GM12878 (cell line): Measurements from ENCODE around the gene PSMD14. TPM values are rescaled to one million over a fixed set of nuclear protein-coding genes. Genes with fewer than 3 reads are reported as not detected.

Experiments
- ATAC-seq: fragments of 200-7000 bp; cut with Tn5 transposase; 3 replicates; pipeline ENCODE4 v1.9.1; 2020; ENCODE audit warnings: mild to moderate bottlenecking, moderate library complexity
- BruUV-seq: library from RNA; stranded (reverse); fragments of 400-500 nt; replicated peaks from 2 replicates; lab custom pipeline; 2021; lab: Mats Ljungman, UMichigan
- CTCF ChIA-PET: fragments of 300-600 bp; sonication (Branson Sonifier 250); formaldehyde crosslinking; extraction: SDS; loops from one replicate; lab custom pipeline; 2021; ENCODE audit warnings: inconsistent platforms; lab: Yijun Ruan, JAX
- POLR2A ChIA-PET: fragments of 350-600 bp; formaldehyde crosslinking; extraction: SDS; loops from one replicate; lab custom pipeline; 2021; ENCODE audit warnings: inconsistent platforms; lab: Charles Lee
- RAD21 ChIA-PET: fragments of 300-600 bp; sonication (Branson Sonifier 250); formaldehyde crosslinking; loops from one replicate; lab custom pipeline; 2023; ENCODE audit warnings: antibody characterized with exemption; ENCODE audit not compliant: unreplicated experiment; lab: Charles Lee
- SMC1A ChIA-PET: fragments of 300-600 bp; sonication (Branson Sonifier 250); formaldehyde crosslinking; loops from one replicate; lab custom pipeline; 2023; ENCODE audit not compliant: unreplicated experiment, uncharacterized antibody; lab: Charles Lee
- DNase-seq: peaks from one replicate; pipeline ENCODE4 v3.0.0-alpha.2; 2011; ENCODE audit warnings: low read depth, low spot score
- FAIRE-seq: peaks from 3 replicates; lab custom pipeline; 2011; peaks lifted over from hg19 to GRCh38; lab: Jason Lieb, UNC
- H2AFZ ChIP-seq: 2 replicates; pipeline ENCODE4 v1.6.0; 2011; ENCODE audit warnings: low read depth, low read length, control low read depth; ENCODE audit not compliant: control insufficient read depth
- H3K27ac ChIP-seq: 2 replicates; pipeline ENCODE4 v1.5.1; 2011; ENCODE audit warnings: control low read depth; ENCODE audit not compliant: control insufficient read depth, insufficient read depth
- H3K27me3 ChIP-seq, 2 experiments: replicated peaks in 1 of 2; 2 replicates each; pipeline versions ENCODE4 v1.6.0 to v1.6.1; 2011; ENCODE audit warnings: low read length in 1 of 2; ENCODE audit not compliant: control insufficient read depth in 2 of 2, insufficient read depth in 2 of 2
- H3K36me3 ChIP-seq, 2 experiments: 2 replicates each; pipeline ENCODE4 v1.5.1; 2011; ENCODE audit warnings: low read length in 1 of 2; ENCODE audit not compliant: control insufficient read depth in 2 of 2, insufficient read depth in 2 of 2
- H3K4me1 ChIP-seq: 2 replicates; pipeline ENCODE4 v1.6.1; 2011; ENCODE audit warnings: mild to moderate bottlenecking, low read length, moderate library complexity, mixed read lengths; ENCODE audit not compliant: control insufficient read depth, insufficient read depth
- H3K4me2 ChIP-seq: 2 replicates; pipeline ENCODE4 v1.6.0; 2011; ENCODE audit warnings: control low read depth; ENCODE audit not compliant: control insufficient read depth, insufficient read depth
- H3K4me3 ChIP-seq: fragments of 200-600 bp; sonication (generic); 2 replicates; pipeline ENCODE4 v1.5.1; 2016
- H3K79me2 ChIP-seq: 2 replicates; pipeline ENCODE4 v1.6.0; 2011; ENCODE audit warnings: low read length; ENCODE audit not compliant: control insufficient read depth, insufficient read depth
- H3K9ac ChIP-seq: 2 replicates; pipeline ENCODE4 v1.8.0; 2011; ENCODE audit warnings: low read length, control low read depth, mixed read lengths; ENCODE audit not compliant: control insufficient read depth, insufficient read depth
- H3K9me3 ChIP-seq: replicated peaks from 3 replicates; pipeline ENCODE4 v1.5.1; 2011; ENCODE audit warnings: mild to moderate bottlenecking, low read length; ENCODE audit not compliant: control insufficient read depth, insufficient read depth
- H4K20me1 ChIP-seq: 2 replicates; pipeline ENCODE4 v1.6.0; 2011; ENCODE audit not compliant: control insufficient read depth, insufficient read depth
- BACH1 ChIP-seq: fragments of 450-650 bp; IDR thresholded peaks from 2 replicates; pipeline ENCODE4 v1.6.1; 2017; ENCODE audit warnings: mild to moderate bottlenecking, borderline replicate concordance
- IRF3 ChIP-seq: fragments of 450-650 bp; IDR thresholded peaks from 2 replicates; pipeline ENCODE4 v1.6.1; 2014; ENCODE audit warnings: mild to moderate bottlenecking
- IRF5 ChIP-seq: fragments of 450-650 bp; IDR thresholded peaks from 2 replicates; pipeline ENCODE4 v1.6.1; 2017; ENCODE audit warnings: borderline replicate concordance
- JUND ChIP-seq: IDR thresholded peaks from 2 replicates; pipeline ENCODE4 v1.6.1; 2012; ENCODE audit warnings: low read depth, mild to moderate bottlenecking, low read length, improper control_type of control experiment, moderate library complexity
- NBN ChIP-seq: fragments of 450-650 bp; IDR thresholded peaks from 2 replicates; pipeline ENCODE4 v1.6.1; 2016
- RELA ChIP-seq: fragments of 450-650 bp; IDR thresholded peaks from 2 replicates; pipeline ENCODE4 v1.8.0; 2014; ENCODE audit warnings: borderline replicate concordance; ENCODE audit not compliant: partially characterized antibody
- REST ChIP-seq: IDR thresholded peaks from 2 replicates; pipeline ENCODE4 v1.6.1; 2012; ENCODE audit warnings: mild to moderate bottlenecking, low read depth, low read length
- SRF ChIP-seq, 2 experiments: IDR thresholded peaks; 2 replicates each; pipeline ENCODE4 v1.6.1; 2011; ENCODE audit warnings: low read depth in 2 of 2, low read length in 2 of 2, mild to moderate bottlenecking in 1 of 2, moderate library complexity in 1 of 2
- in situ Hi-C: fragments of 300-500 bp; cut with MboI; formaldehyde crosslinking; loops from 9 replicates; pipeline ENCODE4 v1.14.3; 2018; ENCODE audit warnings: mixed read lengths
- intact Hi-C: fragments of 100-400 bp; cut with micrococcal nuclease; formaldehyde crosslinking; loops from one replicate; pipeline ENCODE4 v1.14.2; 2022; ENCODE audit not compliant: unreplicated experiment
- polyA plus RNA-seq, 11 experiments: library from polyadenylated mRNA; depleted of rRNA in 4 of 11; unstranded in 6 of 11; stranded (reverse) in 5 of 11; fragments of >200 nt; fragmentation: Nextera tagmentation in 4 of 11; fragmentation: Illumina TruSeq in 1 of 11; extraction: Ambion mirVana in 4 of 11; extraction: Trizol in 1 of 11; gene quantifications; 1 replicate in 1 of 11; 2 replicates in 10 of 11; pipeline versions ENCODE4 v1.2.1 to v1.2.3, GENCODE V29; 2011 to 2016; ENCODE audit warnings: inconsistent platforms in 2 of 11, missing spikeins in 2 of 11, low read depth in 1 of 11
- small RNA-seq: library from RNA; depleted of rRNA; stranded (forward); fragments of <200 nt; gene quantifications from one replicate; pipeline ENCODE3, GENCODE V24; 2014
- total RNA-seq, 4 experiments: library from RNA; depleted of rRNA in 3 of 4; stranded (reverse); fragments of >200 nt in 3 of 4; fragmentation: Illumina TruSeq in 1 of 4; extraction: Trizol in 1 of 4; gene quantifications; 2 replicates each; pipeline versions ENCODE4 v1.2.1 to v1.2.3, GENCODE V29; 2013 to 2021

PSMD14 gene
- total and polyA plus RNA-seq, 10 of the 15 experiments (the other 5 are each of a cell fraction or from before 2014, with no cell fraction given) = 70.5 to 253 (median 127) TPM

GRCh38 chr2:161448431-161448830 lies 140.2 kb downstream of the PSMD14 start:
- no peaks in the 10 kb centered on the region for H3K4me1 ChIP-seq
- no peaks in the 10 kb centered on the region for H3K36me3 ChIP-seq
- no peak for FAIRE-seq
- no peaks in the 10 kb centered on the region for H4K20me1 ChIP-seq
- ATAC-seq = no peak
- H3K79me2 ChIP-seq = no peaks in the 10 kb centered on the region
- H3K4me2 ChIP-seq = no peak overlapping the region
- TF ChIP-seq SRF (IDR thresholded peaks at IDR 0.05; ENCODE audit: low read depth in 2 of 2, low read length in 2 of 2) = no peak
- TF ChIP-seq IRF5 = no peak
- no peak for TF ChIP-seq RELA
- no peak for TF ChIP-seq BACH1
- TF ChIP-seq NBN = no peak
- TF ChIP-seq IRF3 = no peak
- TF ChIP-seq JUND = no peak
- no peak for TF ChIP-seq REST
- intact Hi-C loops = no loop called here
- in situ Hi-C loops = no loop called here
- POLR2A ChIA-PET = no interaction called here
- no peak overlapping the region for H3K27ac ChIP-seq
- CTCF ChIA-PET = no interaction called here
- no peaks in the 10 kb centered on the region for H3K9me3 ChIP-seq
- no peak overlapping the region for H3K4me3 ChIP-seq
- H2AFZ ChIP-seq = no peak overlapping the region
- DNase-seq = no peak
- SMC1A ChIA-PET = interaction anchor here (1.4 kb wide), 1 partner anchor 11 kb away, joined by 3 read pairs; no protein-coding TSS in a partner anchor
- H3K9ac ChIP-seq = no peak overlapping the region
- no TSS peak for BruUV-seq
- no peaks in the 10 kb centered on the region for H3K27me3 ChIP-seq
- RAD21 ChIA-PET = no interaction called here

Small RNAs within 50 kb of the gene (small RNA-seq; reads per million reads assigned to genes)
- not detected for gene RNA5SP108

Other genes with a start within 250 kb of the PSMD14 start
- gene TANK, start 148.0 kb upstream of the PSMD14 start, total RNA-seq (2014; rRNA removed) = 73.1 and 79.9 TPM in 2 replicates
- gene TANK, start 148.0 kb upstream of the PSMD14 start, total RNA-seq (2014; rRNA removed; fragmentation: Illumina TruSeq; extraction: Trizol) = 107 and 110 TPM in 2 replicates
- gene TANK, start 148.0 kb upstream of the PSMD14 start, total RNA-seq (2021) = 56.6 and 64.2 TPM in 2 replicates
- 121 and 166 TPM in 2 replicates for gene TANK, start 148.0 kb upstream of the PSMD14 start, polyA plus RNA-seq (2011; rRNA removed)
- 76.6 and 104 TPM in 2 replicates for gene TANK, start 148.0 kb upstream of the PSMD14 start, polyA plus RNA-seq (2014; fragmentation: Illumina TruSeq; extraction: Trizol)
- gene TANK, start 148.0 kb upstream of the PSMD14 start, polyA plus RNA-seq (2014; fragmentation: Nextera tagmentation; extraction: Ambion mirVana) = 100 to 1,000 TPM; 102 to 127 TPM
- gene TANK, start 148.0 kb upstream of the PSMD14 start, polyA plus RNA-seq (2014; rRNA removed) = 40.1 and 48.6 TPM in 2 replicates
- 100 to 1,000 TPM; 104 TPM for gene TANK, start 148.0 kb upstream of the PSMD14 start, polyA plus RNA-seq (2016; fragmentation: Nextera tagmentation; extraction: Ambion mirVana)
- gene TBR1, start 107.9 kb downstream of the PSMD14 start, total RNA-seq (2014; rRNA removed) = not detected in 2 replicates
- not detected in 2 replicates for gene TBR1, start 107.9 kb downstream of the PSMD14 start, total RNA-seq (2014; rRNA removed; fragmentation: Illumina TruSeq; extraction: Trizol)
- not detected in 2 replicates for gene TBR1, start 107.9 kb downstream of the PSMD14 start, total RNA-seq (2021)
- 0.01 and 0.10 TPM in 2 replicates for gene TBR1, start 107.9 kb downstream of the PSMD14 start, polyA plus RNA-seq (2011; rRNA removed)
- gene TBR1, start 107.9 kb downstream of the PSMD14 start, polyA plus RNA-seq (2014; fragmentation: Illumina TruSeq; extraction: Trizol) = 0.14 TPM in 1 of 2 replicates, not detected in the other
- not detected for gene TBR1, start 107.9 kb downstream of the PSMD14 start, polyA plus RNA-seq (2014; fragmentation: Nextera tagmentation; extraction: Ambion mirVana)
- not detected in 2 replicates for gene TBR1, start 107.9 kb downstream of the PSMD14 start, polyA plus RNA-seq (2014; rRNA removed)
- not detected for gene TBR1, start 107.9 kb downstream of the PSMD14 start, polyA plus RNA-seq (2016; fragmentation: Nextera tagmentation; extraction: Ambion mirVana)